Measurements from ENCODE around the gene SPATA25. TPM values are rescaled to one million over a fixed set of nuclear protein-coding genes. Genes with fewer than 3 reads are reported as not detected.

Gene SPATA25
- total and polyA plus RNA-seq, 2 donors (not counting 3 experiments of a cell fraction or from before 2014, with no cell fraction given): 0.69 to 1.3 TPM

DNA sequence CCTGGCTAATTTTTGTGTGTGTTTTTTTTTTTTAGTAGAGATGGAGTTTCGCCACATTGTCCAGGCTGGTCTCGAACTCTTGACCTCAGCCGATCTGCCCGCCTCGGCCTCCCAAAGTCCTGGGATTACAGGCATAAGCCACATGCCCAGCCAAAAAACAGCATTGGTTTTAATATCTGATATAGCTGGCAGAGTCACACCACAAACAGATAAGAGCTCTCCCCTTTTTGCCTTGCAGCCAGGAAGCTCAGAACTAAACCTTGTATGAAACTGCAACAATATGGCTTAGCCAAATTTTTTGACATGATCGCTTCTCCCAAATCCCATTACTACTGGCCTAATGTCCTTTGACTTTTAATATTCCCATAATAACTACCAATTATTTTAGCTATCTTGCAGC, 35.1 kb downstream of the SPATA25 start:
- dilution Hi-C loops (cut with MboI; ENCODE audit: extremely low pct_ligation_motif_present, low sequenced_read_pairs): no loop called here
- no peaks in the 10 kb centered on the region for H4K20me1 ChIP-seq (replicated peaks; ENCODE audit: control insufficient read depth, extremely low read depth, insufficient read depth, low read length)
- peaks cover 0 to 6% of the 10 kb centered on the region in 2 experiments for H3K36me3 ChIP-seq (ENCODE audit: control insufficient read depth in 2 of 2, extremely low read depth in 1 of 2, insufficient read depth in 2 of 2, low read length in 2 of 2)
- POLR2A ChIA-PET: no interaction called here
- H3K79me2 ChIP-seq (ENCODE audit: control insufficient read depth, insufficient read depth, low read length): peaks cover 9% of the 10 kb centered on the region
- H3K4me2 ChIP-seq (ENCODE audit: insufficient read depth, low read length): no peak overlapping the region
- FAIRE-seq (no peak), DNase-seq (ENCODE audit: low read depth, low spot score) (no peak)
- no peak overlapping the region for H2AFZ ChIP-seq (ENCODE audit: low read depth, low read length)
- no peaks in the 10 kb centered on the region for H3K9me3 ChIP-seq (replicated peaks; ENCODE audit: control insufficient read depth, insufficient read depth, low read length)
- H3K4me1 ChIP-seq (ENCODE audit: control insufficient read depth, extremely low read depth, insufficient read depth, low read length): peaks cover 5% of the 10 kb centered on the region
- no peaks in the 10 kb centered on the region for H3K9me1 ChIP-seq (replicated peaks; ENCODE audit: control insufficient read depth, extremely low read depth, insufficient read depth, low read length)
- H3K27me3 ChIP-seq (ENCODE audit: control insufficient read depth in 2 of 2, insufficient read depth in 2 of 2, low read length in 2 of 2): no peaks in the 10 kb centered on the region
- H3K27ac ChIP-seq (ENCODE audit: insufficient read depth, low read depth, low read length): no peak overlapping the region
- H3K4me3 ChIP-seq (replicated peaks in 1 of 3; ENCODE audit: insufficient read depth in 1 of 3, low read depth in 1 of 3, low read length in 3 of 3): no peak overlapping the region
- intact Hi-C loops (cut with micrococcal nuclease): no loop called here
- no peak overlapping the region for H3K9ac ChIP-seq (replicated peaks; ENCODE audit: extremely low read depth, insufficient read depth, low read length)
- no TSS peak for BruUV-seq (replicated peaks)
- CTCF ChIA-PET: interaction anchor here (1.0 to 1.9 kb wide), 3 partner anchors 18 to 118 kb away, joined by 3 to 5 read pairs (median 5); no protein-coding TSS in a partner anchor
- TF ChIP-seq GATA2 (IDR thresholded peaks at IDR 0.05; ENCODE audit: insufficient read depth, insufficient read length, low read depth, low read length): no peak
- no peak for TF ChIP-seq POLR2AphosphoS5 (IDR thresholded peaks at IDR 0.05; ENCODE audit: insufficient read depth, low read depth, low read length)
- TF ChIP-seq, protein P1, sequence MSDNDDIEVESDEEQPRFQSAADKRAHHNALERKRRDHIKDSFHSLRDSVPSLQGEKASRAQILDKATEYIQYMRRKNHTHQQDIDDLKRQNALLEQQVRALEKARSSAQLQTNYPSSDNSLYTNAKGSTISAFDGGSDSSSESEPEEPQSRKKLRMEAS (IDR thresholded peaks at IDR 0.05; ENCODE audit: insufficient read depth, insufficient read length): no peak
- TF ChIP-seq EZH2 (IDR thresholded peaks at IDR 0.05; ENCODE audit: borderline replicate concordance, low read depth, low read length, severe bottlenecking): no peak
- no peak for TF ChIP-seq CTCF (IDR thresholded peaks at IDR 0.05; ENCODE audit: extremely low read depth in 1 of 2, insufficient read depth in 1 of 2, low read depth in 1 of 2, low read length in 2 of 2)
- TF ChIP-seq FOS (IDR thresholded peaks at IDR 0.05; ENCODE audit: borderline replicate concordance, insufficient read depth, low read length): no peak
- no peak for TF ChIP-seq JUN (IDR thresholded peaks at IDR 0.05; ENCODE audit: borderline replicate concordance, insufficient read depth, insufficient read length, low read depth)
- no peak for TF ChIP-seq POLR2A (IDR thresholded peaks at IDR 0.05; ENCODE audit: low read depth, low read length)
- TF ChIP-seq MYC (IDR thresholded peaks at IDR 0.05; ENCODE audit: low read depth, low read length): no peak
